ENCODE measurements around the gene HPCAL1. TPM values are rescaled to one million over a fixed set of nuclear protein-coding genes. Genes with fewer than 3 reads are reported as not detected.

Gene HPCAL1
- total RNA-seq, 4 donors from 2014 or later, result 34.5 to 54.2 (median 41.3) TPM

DNA sequence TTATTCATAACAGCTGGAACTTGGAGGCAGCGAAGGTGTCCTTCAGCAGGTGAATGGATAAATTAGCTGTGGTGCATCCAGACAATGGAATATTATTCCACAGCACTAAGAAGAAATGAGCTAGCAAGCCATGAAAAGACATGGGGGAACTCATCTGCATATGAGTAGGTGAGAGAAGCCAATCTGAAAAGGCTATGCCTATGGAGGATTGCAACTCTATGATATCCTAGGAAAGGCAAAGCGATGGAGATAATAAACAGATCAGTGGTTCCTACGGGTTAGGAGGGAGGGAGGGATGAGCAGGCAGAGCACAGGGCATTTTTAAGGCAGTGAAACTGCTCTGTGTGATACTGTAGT, 79.3 kb downstream of the HPCAL1 start:
- H3K27me3 ChIP-seq, result no peaks in the 10 kb centered on the region
- no peak overlapping the region for H3K4me3 ChIP-seq
- H3K9me3 ChIP-seq, result no peaks in the 10 kb centered on the region
- no peaks in the 10 kb centered on the region for H3K36me3 ChIP-seq
- DNase-seq (ENCODE audit: extremely low spot score), result no peak
- TF ChIP-seq POLR2AphosphoS5 (IDR thresholded peaks at IDR 0.05) (no peak), EP300 (IDR thresholded peaks at IDR 0.05) (no peak), POLR2A (IDR thresholded peaks at IDR 0.05; ENCODE audit: low read depth) (no peak)
- TF ChIP-seq, protein P1, sequence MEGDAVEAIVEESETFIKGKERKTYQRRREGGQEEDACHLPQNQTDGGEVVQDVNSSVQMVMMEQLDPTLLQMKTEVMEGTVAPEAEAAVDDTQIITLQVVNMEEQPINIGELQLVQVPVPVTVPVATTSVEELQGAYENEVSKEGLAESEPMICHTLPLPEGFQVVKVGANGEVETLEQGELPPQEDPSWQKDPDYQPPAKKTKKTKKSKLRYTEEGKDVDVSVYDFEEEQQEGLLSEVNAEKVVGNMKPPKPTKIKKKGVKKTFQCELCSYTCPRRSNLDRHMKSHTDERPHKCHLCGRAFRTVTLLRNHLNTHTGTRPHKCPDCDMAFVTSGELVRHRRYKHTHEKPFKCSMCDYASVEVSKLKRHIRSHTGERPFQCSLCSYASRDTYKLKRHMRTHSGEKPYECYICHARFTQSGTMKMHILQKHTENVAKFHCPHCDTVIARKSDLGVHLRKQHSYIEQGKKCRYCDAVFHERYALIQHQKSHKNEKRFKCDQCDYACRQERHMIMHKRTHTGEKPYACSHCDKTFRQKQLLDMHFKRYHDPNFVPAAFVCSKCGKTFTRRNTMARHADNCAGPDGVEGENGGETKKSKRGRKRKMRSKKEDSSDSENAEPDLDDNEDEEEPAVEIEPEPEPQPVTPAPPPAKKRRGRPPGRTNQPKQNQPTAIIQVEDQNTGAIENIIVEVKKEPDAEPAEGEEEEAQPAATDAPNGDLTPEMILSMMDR (IDR thresholded peaks at IDR 0.05), result no peak
- H3K4me1 ChIP-seq, result peaks cover 28 to 44% (median 33%) of the 10 kb centered on the region in 4 donors
- intact Hi-C loops (cut with DNase I), result no loop called here
- 72% methylated on average over 3 of the region's 3 CpGs for WGBS
- H3K27ac ChIP-seq (replicated peaks in 1 of 4), result no peak overlapping the region

DNA sequence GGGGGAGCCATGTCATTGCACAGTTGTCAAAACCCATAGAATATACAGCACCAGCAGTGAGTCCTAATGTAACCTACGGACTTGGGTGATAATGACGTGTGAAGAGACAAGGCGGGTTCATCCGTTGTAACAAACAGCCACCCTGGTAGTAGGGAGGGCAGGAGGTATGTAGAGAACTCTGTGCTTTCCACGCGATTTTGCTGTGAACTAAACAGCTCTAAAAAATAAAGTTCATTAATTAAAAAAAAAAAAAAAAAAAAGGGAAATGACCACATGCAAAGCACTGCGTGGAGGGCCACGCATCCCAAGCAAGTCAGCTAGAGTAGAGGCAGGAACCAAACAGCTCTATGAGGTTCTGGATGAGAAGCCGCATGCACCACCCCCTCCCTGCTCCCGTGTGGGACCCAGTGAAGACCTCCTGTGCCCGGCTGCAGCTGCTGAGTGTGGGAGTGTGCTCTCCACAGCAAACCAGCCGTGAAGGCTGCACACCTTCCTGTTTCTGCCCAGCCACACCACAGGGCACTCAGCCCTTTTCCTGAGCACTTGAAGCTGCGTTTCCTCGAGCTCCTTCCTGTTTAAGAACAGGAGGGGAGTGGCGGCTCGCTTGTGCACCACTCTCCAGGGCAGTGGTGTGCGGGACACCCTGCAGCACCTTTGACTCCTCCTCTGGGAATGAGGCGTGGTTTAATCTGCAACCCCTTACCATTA, 79.8 kb downstream of the HPCAL1 start:
- TF ChIP-seq POLR2A (IDR thresholded peaks at IDR 0.05; ENCODE audit: low read depth) (no peak), POLR2AphosphoS5 (IDR thresholded peaks at IDR 0.05) (peak in 1 of 2 donors; percentile 21), EP300 (IDR thresholded peaks at IDR 0.05) (no peak)
- TF ChIP-seq, protein P1 (IDR thresholded peaks at IDR 0.05), result no peak
- Histone ChIP-seq H3K27ac (replicated peaks in 1 of 4) (no peak overlapping the region), H3K27me3 (no peaks in the 10 kb centered on the region), H3K4me1 (peaks cover 30 to 44% (median 34%) of the 10 kb centered on the region in 4 donors), H3K9me3 (no peaks in the 10 kb centered on the region), H3K4me3 (no peak overlapping the region), H3K36me3 (no peaks in the 10 kb centered on the region)
- 49% methylated on average over 17 of the region's 18 CpGs for WGBS
- DNase-seq (ENCODE audit: extremely low spot score), result no peak
- intact Hi-C loops (cut with DNase I), result no loop called here

DNA sequence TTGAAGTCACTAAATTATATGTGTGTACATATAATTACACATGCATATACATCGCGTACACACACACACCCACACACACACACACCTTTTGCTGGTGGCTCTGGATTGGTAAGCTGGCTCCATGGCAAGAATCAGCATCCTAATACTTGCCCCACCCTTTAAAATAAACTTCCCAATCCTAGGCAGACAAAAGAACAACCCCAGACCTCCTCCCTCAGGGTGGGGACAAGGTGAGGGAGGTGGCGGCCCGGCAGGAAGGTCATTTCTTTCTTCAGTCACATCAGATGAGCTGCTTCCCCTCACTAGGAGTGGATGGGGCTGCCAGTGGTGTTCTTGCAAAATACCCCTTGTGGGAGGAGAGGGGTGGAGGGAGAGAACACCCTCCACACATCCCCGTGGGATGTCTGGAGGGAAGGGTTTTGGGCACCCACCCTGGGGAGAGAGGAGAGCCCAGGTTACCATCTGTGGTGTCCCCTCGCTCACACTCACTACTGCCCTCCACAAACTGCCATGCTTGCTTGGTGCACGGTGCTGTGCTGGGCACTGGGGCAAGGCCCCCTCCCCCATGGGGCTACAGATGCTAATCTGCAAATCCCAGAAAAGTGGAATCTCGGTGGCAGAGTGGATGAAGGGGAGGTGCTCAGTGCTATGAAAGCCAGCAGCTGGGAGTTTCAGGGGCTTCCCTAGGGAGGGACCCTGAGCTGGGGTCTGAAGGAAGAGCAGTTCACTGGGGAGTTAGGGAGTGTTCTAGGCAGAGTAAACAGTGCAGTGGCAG, 81.4 kb downstream of the HPCAL1 start:
- Histone ChIP-seq H3K36me3 (no peaks in the 10 kb centered on the region), H3K4me1 (peaks cover 28 to 46% (median 42%) of the 10 kb centered on the region in 4 donors), H3K9me3 (no peaks in the 10 kb centered on the region), H3K27me3 (no peaks in the 10 kb centered on the region), H3K27ac (replicated peaks in 1 of 4) (no peak overlapping the region), H3K4me3 (no peak overlapping the region)
- 74% methylated on average over 5 of the region's 8 CpGs for WGBS
- DNase-seq (ENCODE audit: extremely low spot score), result no peak
- TF ChIP-seq, protein P1 (IDR thresholded peaks at IDR 0.05), result no peak
- no peak for TF ChIP-seq POLR2AphosphoS5 (IDR thresholded peaks at IDR 0.05)
- TF ChIP-seq POLR2A (IDR thresholded peaks at IDR 0.05; ENCODE audit: low read depth), result no peak
- no peak for TF ChIP-seq EP300 (IDR thresholded peaks at IDR 0.05)
- intact Hi-C loops (cut with DNase I), result no loop called here

DNA sequence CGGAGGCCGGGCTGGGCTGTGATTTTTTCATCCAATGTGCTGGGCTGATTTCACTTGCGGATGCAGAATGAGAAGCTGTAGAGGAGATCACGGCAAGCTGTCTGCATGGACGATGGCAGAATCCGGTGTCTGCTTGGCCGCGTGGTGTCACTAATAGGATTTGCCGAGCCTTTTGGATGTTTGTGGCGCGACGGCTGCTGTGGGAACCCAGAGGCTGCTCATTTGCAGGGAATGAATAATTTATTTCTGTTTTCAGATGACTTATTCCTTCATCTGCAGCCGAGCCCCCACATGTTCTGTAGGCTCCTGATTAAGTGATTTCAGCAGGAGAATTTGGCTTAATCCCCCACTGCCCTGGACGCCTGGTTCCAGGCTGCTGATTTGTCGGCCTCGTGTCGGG, 82.8 kb downstream of the HPCAL1 start:
- no peak for DNase-seq (ENCODE audit: extremely low spot score)
- H3K4me1 ChIP-seq, result peaks cover 31 to 52% (median 47%) of the 10 kb centered on the region in 4 donors
- no peaks in the 10 kb centered on the region for H3K9me3 ChIP-seq
- no peak overlapping the region for H3K27ac ChIP-seq (replicated peaks in 1 of 4)
- no peaks in the 10 kb centered on the region for H3K27me3 ChIP-seq
- 92% methylated on average over 15 of the region's 17 CpGs for WGBS
- H3K36me3 ChIP-seq, result no peaks in the 10 kb centered on the region
- H3K4me3 ChIP-seq, result no peak overlapping the region
- intact Hi-C loops (cut with DNase I), result no loop called here
- TF ChIP-seq, protein P1 (IDR thresholded peaks at IDR 0.05), result no peak
- TF ChIP-seq EP300 (IDR thresholded peaks at IDR 0.05), result no peak
- no peak for TF ChIP-seq POLR2A (IDR thresholded peaks at IDR 0.05; ENCODE audit: low read depth)
- TF ChIP-seq POLR2AphosphoS5 (IDR thresholded peaks at IDR 0.05), result no peak
